ENCODE data around the gene ARID1B.

DNA sequence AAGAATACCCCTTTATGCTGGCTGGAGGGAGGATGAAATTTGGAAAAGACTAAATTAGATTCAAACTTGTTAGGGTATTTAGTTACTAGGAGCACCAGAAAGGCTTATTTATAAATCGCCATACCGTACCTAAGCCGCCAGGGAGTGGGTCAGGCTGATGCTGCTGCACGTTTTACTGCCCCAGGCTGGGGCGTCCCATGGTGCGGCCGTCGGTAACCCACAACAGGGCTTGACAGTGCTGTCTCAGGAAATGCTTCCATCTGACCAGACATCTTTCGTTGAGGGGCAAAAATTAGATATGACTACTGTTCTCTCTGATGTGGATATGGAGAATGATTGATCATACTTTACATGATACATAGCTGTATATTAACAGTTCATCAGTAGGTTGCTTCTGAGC lies 52.9 kb downstream of the ARID1B start:
- TF ChIP-seq, protein P1, sequence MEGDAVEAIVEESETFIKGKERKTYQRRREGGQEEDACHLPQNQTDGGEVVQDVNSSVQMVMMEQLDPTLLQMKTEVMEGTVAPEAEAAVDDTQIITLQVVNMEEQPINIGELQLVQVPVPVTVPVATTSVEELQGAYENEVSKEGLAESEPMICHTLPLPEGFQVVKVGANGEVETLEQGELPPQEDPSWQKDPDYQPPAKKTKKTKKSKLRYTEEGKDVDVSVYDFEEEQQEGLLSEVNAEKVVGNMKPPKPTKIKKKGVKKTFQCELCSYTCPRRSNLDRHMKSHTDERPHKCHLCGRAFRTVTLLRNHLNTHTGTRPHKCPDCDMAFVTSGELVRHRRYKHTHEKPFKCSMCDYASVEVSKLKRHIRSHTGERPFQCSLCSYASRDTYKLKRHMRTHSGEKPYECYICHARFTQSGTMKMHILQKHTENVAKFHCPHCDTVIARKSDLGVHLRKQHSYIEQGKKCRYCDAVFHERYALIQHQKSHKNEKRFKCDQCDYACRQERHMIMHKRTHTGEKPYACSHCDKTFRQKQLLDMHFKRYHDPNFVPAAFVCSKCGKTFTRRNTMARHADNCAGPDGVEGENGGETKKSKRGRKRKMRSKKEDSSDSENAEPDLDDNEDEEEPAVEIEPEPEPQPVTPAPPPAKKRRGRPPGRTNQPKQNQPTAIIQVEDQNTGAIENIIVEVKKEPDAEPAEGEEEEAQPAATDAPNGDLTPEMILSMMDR (IDR thresholded peaks at IDR 0.05; ENCODE audit: insufficient read depth, low read length, poor library complexity, severe bottlenecking) = no peak
- no peak for TF ChIP-seq EZH2phosphoT487 (conservative IDR thresholded peaks at IDR 0.05; ENCODE audit: low read length)
